Keratinocyte (primary cell): Measurements from ENCODE around the gene HCN4. TPM values are rescaled to one million over a fixed set of nuclear protein-coding genes. Genes with fewer than 3 reads are reported as not detected.

Experiments
- DNase-seq: peaks from one replicate; pipeline ENCODE4 v3.0.0-alpha.2; 2011; ENCODE audit warnings: low read depth, missing footprints, low spot score
- FAIRE-seq: peaks from 2 replicates; lab custom pipeline; 2011; peaks lifted over from hg19 to GRCh38; lab: Jason Lieb, UNC
- H2AFZ ChIP-seq: 2 replicates; pipeline ENCODE4 v1.6.0; 2012; ENCODE audit warnings: low read length, control low read depth, inconsistent platforms; ENCODE audit not compliant: control insufficient read depth
- H3K27ac ChIP-seq: 2 replicates; pipeline ENCODE4 v1.5.1; 2011; ENCODE audit warnings: low read length; ENCODE audit not compliant: control insufficient read depth, insufficient read depth
- H3K27me3 ChIP-seq: 3 replicates; pipeline ENCODE4 v1.6.0; 2011; ENCODE audit warnings: low read length; ENCODE audit not compliant: control insufficient read depth, insufficient read depth; ENCODE audit errors: extremely low read depth
- H3K36me3 ChIP-seq, 2 experiments: 2 replicates in 1 of 2; 3 replicates in 1 of 2; pipeline ENCODE4 v1.5.1; 2011; ENCODE audit warnings: low read length in 2 of 2, mild to moderate bottlenecking in 1 of 2; ENCODE audit not compliant: control insufficient read depth in 2 of 2, insufficient read depth in 2 of 2; ENCODE audit errors: extremely low read depth in 1 of 2
- H3K4me1 ChIP-seq: 3 replicates; pipeline ENCODE4 v1.5.1; 2011; ENCODE audit warnings: low read length; ENCODE audit not compliant: control insufficient read depth, insufficient read depth; ENCODE audit errors: extremely low read depth
- H3K4me2 ChIP-seq: 3 replicates; pipeline ENCODE4 v1.6.0; 2011; ENCODE audit warnings: low read depth, low read length; ENCODE audit not compliant: control insufficient read depth, insufficient read depth; ENCODE audit errors: extremely low read depth
- H3K4me3 ChIP-seq, 3 experiments: fragments of 200-600 bp in 1 of 3; sonication (generic) in 1 of 3; 2 replicates in 2 of 3; 3 replicates in 1 of 3; pipeline ENCODE4 v1.5.1; 2011 to 2016; ENCODE audit warnings: low read length in 3 of 3, mild to moderate bottlenecking in 3 of 3, control low read depth in 2 of 3, inconsistent platforms in 1 of 3, low read depth in 1 of 3, mixed read lengths in 1 of 3, mixed run types in 1 of 3, moderate library complexity in 1 of 3; ENCODE audit not compliant: control insufficient read depth in 2 of 3, insufficient read depth in 2 of 3; ENCODE audit errors: extremely low read depth in 1 of 3
- H3K79me2 ChIP-seq: 2 replicates; pipeline ENCODE4 v1.6.0; 2012; ENCODE audit warnings: low read length; ENCODE audit not compliant: control insufficient read depth, insufficient read depth
- H3K9ac ChIP-seq: 3 replicates; pipeline ENCODE4 v1.6.0; 2011; ENCODE audit warnings: low read length; ENCODE audit not compliant: control insufficient read depth, insufficient read depth; ENCODE audit errors: extremely low read depth
- H3K9me1 ChIP-seq: 3 replicates; pipeline ENCODE4 v1.6.0; 2011; ENCODE audit warnings: low read length; ENCODE audit not compliant: control insufficient read depth, insufficient read depth; ENCODE audit errors: extremely low read depth
- H3K9me3 ChIP-seq: 2 replicates; pipeline ENCODE4 v1.5.1; 2012; ENCODE audit warnings: low read depth, low read length; ENCODE audit not compliant: control insufficient read depth
- H4K20me1 ChIP-seq: 3 replicates; pipeline ENCODE4 v1.6.0; 2011; ENCODE audit warnings: low read length; ENCODE audit not compliant: control insufficient read depth, insufficient read depth; ENCODE audit errors: extremely low read depth
- EZH2 ChIP-seq: IDR thresholded peaks from one replicate; pipeline ENCODE4 v1.6.1; 2012; ENCODE audit warnings: inconsistent platforms, mild to moderate bottlenecking, low read length, moderate library complexity
- dilution Hi-C: fragments of 300-500 bp; cut with MboI; formaldehyde crosslinking; loops from one replicate; pipeline ENCODE4 v1.7.0; 2020; ENCODE audit warnings: low sequenced_read_pairs; ENCODE audit not compliant: extremely low pct_ligation_motif_present
- polyA plus RNA-seq, 5 experiments: library from polyadenylated mRNA; depleted of rRNA in 3 of 5; stranded (reverse) in 3 of 5; stranded (forward) in 1 of 5; unstranded in 1 of 5; fragments of >200 nt; gene quantifications; 1 replicate in 1 of 5; 2 replicates in 3 of 5; 3 replicates in 1 of 5; pipeline versions ENCODE4 v1.2.1 to v1.2.3, GENCODE V29; 2011 to 2012; ENCODE audit warnings: missing spikeins in 2 of 5, low read depth in 1 of 5, low replicate concordance in 1 of 5
- TF ChIP-seq, protein P1 (sequence below), 3 experiments: IDR thresholded peaks in 1 of 3; conservative IDR thresholded peaks in 1 of 3; optimal IDR thresholded peaks in 1 of 3; 2 replicates in 2 of 3; 3 replicates in 1 of 3; pipeline versions ENCODE3 to v1.5.1; 2011; ENCODE audit warnings: low read length in 3 of 3, mild to moderate bottlenecking in 3 of 3, moderate library complexity in 2 of 3, control low read depth in 1 of 3, inconsistent platforms in 1 of 3; ENCODE audit not compliant: insufficient read depth in 2 of 3; ENCODE audit errors: extremely low read depth in 1 of 3

Gene HCN4
- polyA plus RNA-seq, 1 donor (not counting 4 experiments of a cell fraction or from before 2014, with no cell fraction given), result not detected

DNA sequence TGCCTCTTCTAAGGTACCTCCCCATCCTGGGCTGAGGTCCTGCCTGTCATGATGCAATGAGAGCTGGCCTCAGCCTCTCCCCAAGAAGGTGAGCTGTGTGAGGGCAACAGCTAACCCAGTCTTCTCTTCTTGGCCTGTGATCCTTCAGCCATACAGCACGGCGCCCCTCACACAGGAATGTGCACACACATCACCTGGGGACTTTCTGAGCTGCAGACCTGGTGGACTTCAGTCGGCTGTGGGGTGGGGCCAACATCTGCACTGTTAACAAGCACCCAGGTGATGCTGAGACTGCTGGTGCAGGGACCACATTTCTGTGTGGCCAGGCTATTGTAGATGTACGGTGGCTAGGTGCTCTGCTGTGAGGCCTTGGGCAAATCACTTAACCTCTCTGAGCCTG is 14.5 kb downstream of the HCN4 start:
- Histone ChIP-seq H3K27ac (no peak overlapping the region), H3K9me1 (no peaks in the 10 kb centered on the region), H3K9ac (no peak overlapping the region), H3K9me3 (no peaks in the 10 kb centered on the region), H3K4me2 (no peak overlapping the region), H3K79me2 (no peaks in the 10 kb centered on the region), H3K4me3 (no peak overlapping the region), H3K27me3 (peaks cover 17% of the 10 kb centered on the region), H3K36me3 (no peaks in the 10 kb centered on the region), H3K4me1 (no peaks in the 10 kb centered on the region), H2AFZ (no peak overlapping the region), H4K20me1 (no peaks in the 10 kb centered on the region)
- TF ChIP-seq, protein P1, sequence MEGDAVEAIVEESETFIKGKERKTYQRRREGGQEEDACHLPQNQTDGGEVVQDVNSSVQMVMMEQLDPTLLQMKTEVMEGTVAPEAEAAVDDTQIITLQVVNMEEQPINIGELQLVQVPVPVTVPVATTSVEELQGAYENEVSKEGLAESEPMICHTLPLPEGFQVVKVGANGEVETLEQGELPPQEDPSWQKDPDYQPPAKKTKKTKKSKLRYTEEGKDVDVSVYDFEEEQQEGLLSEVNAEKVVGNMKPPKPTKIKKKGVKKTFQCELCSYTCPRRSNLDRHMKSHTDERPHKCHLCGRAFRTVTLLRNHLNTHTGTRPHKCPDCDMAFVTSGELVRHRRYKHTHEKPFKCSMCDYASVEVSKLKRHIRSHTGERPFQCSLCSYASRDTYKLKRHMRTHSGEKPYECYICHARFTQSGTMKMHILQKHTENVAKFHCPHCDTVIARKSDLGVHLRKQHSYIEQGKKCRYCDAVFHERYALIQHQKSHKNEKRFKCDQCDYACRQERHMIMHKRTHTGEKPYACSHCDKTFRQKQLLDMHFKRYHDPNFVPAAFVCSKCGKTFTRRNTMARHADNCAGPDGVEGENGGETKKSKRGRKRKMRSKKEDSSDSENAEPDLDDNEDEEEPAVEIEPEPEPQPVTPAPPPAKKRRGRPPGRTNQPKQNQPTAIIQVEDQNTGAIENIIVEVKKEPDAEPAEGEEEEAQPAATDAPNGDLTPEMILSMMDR (optimal IDR thresholded peaks at IDR 0.05 in 1 of 3, IDR thresholded peaks at IDR 0.05 in 1 of 3, conservative IDR thresholded peaks at IDR 0.05 in 1 of 3; ENCODE audit: extremely low read depth in 1 of 3, insufficient read depth in 2 of 3, low read length in 3 of 3), result no peak
- TF ChIP-seq EZH2, result no peak
- FAIRE-seq (no peak), DNase-seq (no peak)
- dilution Hi-C loops, result no loop called here

DNA sequence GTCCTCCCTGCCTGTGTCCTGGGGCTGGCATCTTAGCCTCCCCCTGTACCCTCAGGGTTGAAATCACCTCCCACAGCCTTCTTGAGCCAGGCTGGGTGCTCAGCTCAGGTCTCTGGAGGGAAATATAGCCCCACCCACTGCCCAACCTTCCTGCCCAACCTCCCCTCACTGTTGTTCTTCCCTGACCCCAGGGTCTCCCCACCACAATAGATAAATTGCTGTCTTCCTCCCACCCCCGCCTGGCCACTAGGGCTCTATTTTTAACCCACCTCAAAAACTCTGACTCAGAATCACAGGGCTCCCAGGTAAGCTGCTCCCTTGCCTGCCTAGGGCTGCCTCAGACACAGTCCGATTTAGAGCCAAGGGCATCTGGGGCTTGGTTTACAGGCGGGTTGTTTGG is 15.0 kb downstream of the HCN4 start:
- no peaks in the 10 kb centered on the region for H3K79me2 ChIP-seq
- no peak for TF ChIP-seq EZH2
- TF ChIP-seq, protein P1 (optimal IDR thresholded peaks at IDR 0.05 in 1 of 3, IDR thresholded peaks at IDR 0.05 in 1 of 3, conservative IDR thresholded peaks at IDR 0.05 in 1 of 3; ENCODE audit: extremely low read depth in 1 of 3, insufficient read depth in 2 of 3, low read length in 3 of 3), result no peak
- H2AFZ ChIP-seq, result no peak overlapping the region
- DNase-seq (no peak), FAIRE-seq (no peak)
- no peak overlapping the region for H3K4me2 ChIP-seq
- no peaks in the 10 kb centered on the region for H3K4me1 ChIP-seq
- peaks cover 11% of the 10 kb centered on the region for H3K27me3 ChIP-seq
- no peaks in the 10 kb centered on the region for H3K9me1 ChIP-seq
- no peaks in the 10 kb centered on the region for H3K9me3 ChIP-seq
- H4K20me1 ChIP-seq, result no peaks in the 10 kb centered on the region
- dilution Hi-C loops, result no loop called here
- H3K36me3 ChIP-seq, result no peaks in the 10 kb centered on the region
- no peak overlapping the region for H3K4me3 ChIP-seq
- H3K9ac ChIP-seq, result no peak overlapping the region
- H3K27ac ChIP-seq, result no peak overlapping the region
